PC-3 (cell line): Measurements from ENCODE around the gene TAL2. TPM values are rescaled to one million over a fixed set of nuclear protein-coding genes. Genes with fewer than 3 reads are reported as not detected.

Experiments
- ATAC-seq: fragments of 200-7000 bp; cut with Tn5 transposase; 2 replicates; pipeline ENCODE4 v1.9.1; 2020; ENCODE audit warnings: mild to moderate bottlenecking, moderate library complexity
- BruUV-seq: library from RNA; stranded (reverse); fragments of 400-500 nt; replicated peaks from 2 replicates; lab custom pipeline; 2021; lab: Mats Ljungman, UMichigan
- CTCF ChIA-PET: fragments of 300-600 bp; sonication (Branson Sonifier 250); formaldehyde crosslinking; loops from one replicate; lab custom pipeline; 2022; ENCODE audit warnings: antibody characterized with exemption; lab: Charles Lee
- POLR2A ChIA-PET: fragments of 300-600 bp; sonication (Branson Sonifier 250); formaldehyde crosslinking; loops from one replicate; lab custom pipeline; 2022; ENCODE audit warnings: antibody characterized with exemption; ENCODE audit not compliant: unreplicated experiment; lab: Charles Lee
- DNase-seq: peaks from one replicate; pipeline ENCODE4 v3.0.0-alpha.2; 2015
- H2AFZ ChIP-seq: fragments of 300-600 bp; sonication (generic); 2 replicates; pipeline ENCODE4 v1.6.0; 2016; ENCODE audit warnings: antibody characterized with exemption, low read length
- H3F3A ChIP-seq: fragments of 300-600 bp; sonication (generic); one replicate; pipeline ENCODE4 v1.6.0; 2017; ENCODE audit warnings: antibody characterized with exemption, low read length, control low read depth, mild to moderate bottlenecking; ENCODE audit not compliant: unreplicated experiment
- H3K27ac ChIP-seq: fragments of 300-600 bp; sonication (generic); 2 replicates; pipeline ENCODE4 v1.5.1; 2016; ENCODE audit warnings: mild to moderate bottlenecking, low read length
- H3K27me3 ChIP-seq: fragments of 300-600 bp; sonication (generic); 2 replicates; pipeline ENCODE4 v1.6.1; 2016; ENCODE audit warnings: low read length, mixed read lengths
- H3K36me3 ChIP-seq: fragments of 300-600 bp; sonication (generic); 2 replicates; pipeline ENCODE4 v1.6.1; 2016; ENCODE audit warnings: low read depth, mixed run types, low read length, mixed read lengths
- H3K4me1 ChIP-seq: fragments of 300-600 bp; sonication (generic); 2 replicates; pipeline ENCODE4 v1.5.1; 2016; ENCODE audit warnings: low read length; ENCODE audit not compliant: insufficient read depth
- H3K4me2 ChIP-seq: fragments of 300-600 bp; sonication (generic); 2 replicates; pipeline ENCODE4 v1.6.0; 2016; ENCODE audit warnings: low read length
- H3K4me3 ChIP-seq: fragments of 300-600 bp; sonication (generic); 2 replicates; pipeline ENCODE4 v1.5.1; 2016; ENCODE audit warnings: mild to moderate bottlenecking, low read length, mixed read lengths
- H3K79me2 ChIP-seq: fragments of 300-600 bp; sonication (generic); 2 replicates; pipeline ENCODE4 v1.6.1; 2017; ENCODE audit warnings: low read length, mixed read lengths
- H3K9ac ChIP-seq: fragments of 300-600 bp; sonication (generic); 2 replicates; pipeline ENCODE4 v1.6.0; 2016; ENCODE audit warnings: mild to moderate bottlenecking, low read length
- H3K9me2 ChIP-seq: fragments of 300-600 bp; sonication (generic); replicated peaks from 2 replicates; pipeline ENCODE4 v1.6.1; 2016; ENCODE audit warnings: mixed run types, low read length, mixed read lengths
- H3K9me3 ChIP-seq: fragments of 300-600 bp; sonication (generic); 2 replicates; pipeline ENCODE4 v1.6.1; 2016; ENCODE audit warnings: low read length, mixed read lengths
- H4K20me1 ChIP-seq: fragments of 300-600 bp; sonication (generic); 2 replicates; pipeline ENCODE4 v1.6.1; 2016; ENCODE audit warnings: low read length, mixed read lengths
- CTCF ChIP-seq: fragments of 300-600 bp; sonication (generic); conservative IDR thresholded peaks from 2 replicates; pipeline ENCODE4 v1.5.1; 2017; ENCODE audit warnings: antibody characterized with exemption, low read depth, mild to moderate bottlenecking, low read length
- EZH2 ChIP-seq: fragments of 300-600 bp; sonication (generic); IDR thresholded peaks from one replicate; pipeline ENCODE4 v1.6.1; 2017; ENCODE audit warnings: antibody characterized with exemption, mild to moderate bottlenecking, low read length; ENCODE audit not compliant: unreplicated experiment
- EZH2phosphoT487 ChIP-seq: fragments of 300-600 bp; sonication (generic); IDR thresholded peaks from 2 replicates; pipeline ENCODE4 v1.6.1; 2018; ENCODE audit warnings: mild to moderate bottlenecking, antibody characterized with exemption, low read length, borderline replicate concordance
- intact Hi-C: fragments of 100-400 bp; cut with micrococcal nuclease; formaldehyde crosslinking; loops from 2 replicates; pipeline ENCODE4 v1.9.0; 2023
- total RNA-seq: library from RNA; depleted of rRNA; stranded (reverse); fragments of >200 nt; gene quantifications from 2 replicates; pipeline ENCODE4 v1.2.3, GENCODE V29; 2014

TAL2 gene
- total RNA-seq, 1 experiment from 2014 or later = not detected

- H3K36me3 ChIP-seq = no peaks in the 10 kb centered on the region
- H3K9ac ChIP-seq = no peak overlapping the region
- no peaks in the 10 kb centered on the region for H3K9me3 ChIP-seq
- H3K4me1 ChIP-seq = no peaks in the 10 kb centered on the region
- intact Hi-C loops = no loop called here
- no peak overlapping the region for H3K4me3 ChIP-seq
- DNase-seq (no peak), ATAC-seq (no peak)
- no TSS peak for BruUV-seq
- no peak overlapping the region for H3K4me2 ChIP-seq
- H4K20me1 ChIP-seq = no peaks in the 10 kb centered on the region
- ChIA-PET POLR2A (no interaction called here), CTCF (no interaction called here)
- TF ChIP-seq EZH2 = no peak
- no peak overlapping the region for H2AFZ ChIP-seq
- H3K79me2 ChIP-seq = no peaks in the 10 kb centered on the region
- H3K9me2 ChIP-seq = no peaks in the 10 kb centered on the region
- no peak overlapping the region for H3K27ac ChIP-seq
- H3K27me3 ChIP-seq = no peaks in the 10 kb centered on the region
- no peaks in the 10 kb centered on the region for H3F3A ChIP-seq
These were observed 10.5 kb upstream of the TAL2 start for GRCh38 chr9:105651806-105652205.

- Histone ChIP-seq H3K4me3 (peak overlapping the region; percentile 67), H2AFZ (peak overlapping the region; percentile 88), H3F3A (no peaks in the 10 kb centered on the region), H3K79me2 (no peaks in the 10 kb centered on the region), H4K20me1 (no peaks in the 10 kb centered on the region), H3K27ac (no peak overlapping the region), H3K27me3 (no peaks in the 10 kb centered on the region), H3K36me3 (no peaks in the 10 kb centered on the region), H3K4me1 (no peaks in the 10 kb centered on the region), H3K9me2 (no peaks in the 10 kb centered on the region), H3K9ac (no peak overlapping the region), H3K9me3 (no peaks in the 10 kb centered on the region), H3K4me2 (peak overlapping the region; percentile 79)
- ATAC-seq = peak; percentile 78
- TF ChIP-seq EZH2 = no peak
- no peak for TF ChIP-seq EZH2phosphoT487
- TF ChIP-seq CTCF = peak; percentile 41
- ChIA-PET POLR2A (no interaction called here), CTCF (no interaction called here)
- intact Hi-C loops = no loop called here
- BruUV-seq = no TSS peak
- no peak for DNase-seq
These were observed 5.9 kb upstream of the TAL2 start for GRCh38 chr9:105656131-105656921.

- intact Hi-C loops = no loop called here
- H4K20me1 ChIP-seq = no peaks in the 10 kb centered on the region
- no peaks in the 10 kb centered on the region for H3K36me3 ChIP-seq
- no peak overlapping the region for H2AFZ ChIP-seq
- H3K79me2 ChIP-seq = no peaks in the 10 kb centered on the region
- H3K4me2 ChIP-seq = no peak overlapping the region
- no peaks in the 10 kb centered on the region for H3K27me3 ChIP-seq
- no peaks in the 10 kb centered on the region for H3K4me1 ChIP-seq
- H3K9me2 ChIP-seq = no peaks in the 10 kb centered on the region
- no peak for TF ChIP-seq EZH2phosphoT487
- no peak for TF ChIP-seq CTCF
- no peak for TF ChIP-seq EZH2
- no peak overlapping the region for H3K27ac ChIP-seq
- H3F3A ChIP-seq = no peaks in the 10 kb centered on the region
- H3K9ac ChIP-seq = no peak overlapping the region
- ATAC-seq (no peak), DNase-seq (no peak)
- CTCF ChIA-PET = no interaction called here
- H3K9me3 ChIP-seq = no peaks in the 10 kb centered on the region
- POLR2A ChIA-PET = no interaction called here
- no TSS peak for BruUV-seq
- no peak overlapping the region for H3K4me3 ChIP-seq
These were observed 3.9 kb upstream of the TAL2 start for GRCh38 chr9:105658351-105658750.
